Retinal pigment epithelial cell (primary cell): ENCODE data around the gene IL24.

Experiments
- DNase-seq: peaks from one replicate; pipeline ENCODE4 v3.0.0-alpha.2; 2010; ENCODE audit warnings: low read depth
- H3K4me3 ChIP-seq: 2 replicates; pipeline ENCODE4 v1.5.1; 2011; ENCODE audit warnings: mild to moderate bottlenecking, low read length, control low read depth, moderate library complexity
- TF ChIP-seq, protein P1 (sequence below): conservative IDR thresholded peaks from 2 replicates; pipeline ENCODE4 v1.5.1; 2011; ENCODE audit warnings: low read depth, low read length, control low read depth, inconsistent platforms

IL24 gene

GRCh38 chr1:206911064-206911663 lies 13.9 kb downstream of the IL24 start:
- TF ChIP-seq, protein P1, sequence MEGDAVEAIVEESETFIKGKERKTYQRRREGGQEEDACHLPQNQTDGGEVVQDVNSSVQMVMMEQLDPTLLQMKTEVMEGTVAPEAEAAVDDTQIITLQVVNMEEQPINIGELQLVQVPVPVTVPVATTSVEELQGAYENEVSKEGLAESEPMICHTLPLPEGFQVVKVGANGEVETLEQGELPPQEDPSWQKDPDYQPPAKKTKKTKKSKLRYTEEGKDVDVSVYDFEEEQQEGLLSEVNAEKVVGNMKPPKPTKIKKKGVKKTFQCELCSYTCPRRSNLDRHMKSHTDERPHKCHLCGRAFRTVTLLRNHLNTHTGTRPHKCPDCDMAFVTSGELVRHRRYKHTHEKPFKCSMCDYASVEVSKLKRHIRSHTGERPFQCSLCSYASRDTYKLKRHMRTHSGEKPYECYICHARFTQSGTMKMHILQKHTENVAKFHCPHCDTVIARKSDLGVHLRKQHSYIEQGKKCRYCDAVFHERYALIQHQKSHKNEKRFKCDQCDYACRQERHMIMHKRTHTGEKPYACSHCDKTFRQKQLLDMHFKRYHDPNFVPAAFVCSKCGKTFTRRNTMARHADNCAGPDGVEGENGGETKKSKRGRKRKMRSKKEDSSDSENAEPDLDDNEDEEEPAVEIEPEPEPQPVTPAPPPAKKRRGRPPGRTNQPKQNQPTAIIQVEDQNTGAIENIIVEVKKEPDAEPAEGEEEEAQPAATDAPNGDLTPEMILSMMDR, result peak; percentile 82
- no peak for DNase-seq

DNA sequence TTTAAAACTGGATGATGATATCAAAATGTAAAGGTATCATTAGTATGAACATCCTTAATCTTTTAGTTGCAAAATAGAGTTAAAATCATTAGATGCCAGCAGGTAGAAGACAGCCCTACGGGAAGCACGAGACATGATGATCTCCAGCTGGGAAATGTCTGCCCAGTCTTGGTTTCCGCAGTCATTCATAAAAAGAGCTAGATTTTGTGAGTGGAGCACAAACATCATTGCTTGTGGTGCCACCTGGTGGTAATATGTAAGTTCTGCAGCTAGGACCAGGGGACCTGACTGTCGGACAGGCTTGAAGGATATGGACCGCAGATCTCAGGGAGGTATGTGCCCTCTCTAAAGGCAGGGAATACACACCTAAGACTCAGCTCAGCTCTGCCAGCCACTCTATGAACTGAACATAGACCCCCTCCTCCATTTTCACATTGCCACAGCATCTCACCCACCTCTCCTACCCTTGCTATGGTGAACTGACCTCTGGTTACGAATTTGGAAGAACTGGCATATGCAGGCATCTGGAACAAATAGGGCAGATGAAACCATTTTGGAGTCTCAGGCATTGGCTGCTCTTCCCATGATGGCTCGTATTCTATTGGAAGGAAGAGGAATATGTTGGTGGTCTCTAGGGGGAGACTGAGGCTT lies 15.3 kb downstream of the IL24 start:
- H3K4me3 ChIP-seq, result no peak overlapping the region
- TF ChIP-seq, protein P1, result peak; percentile 80
- no peak for DNase-seq

More at GRCh38 chr1:206911064-206911663, 13.9 kb downstream of the IL24 start:
- H3K4me3 ChIP-seq, result no peak overlapping the region

DNA sequence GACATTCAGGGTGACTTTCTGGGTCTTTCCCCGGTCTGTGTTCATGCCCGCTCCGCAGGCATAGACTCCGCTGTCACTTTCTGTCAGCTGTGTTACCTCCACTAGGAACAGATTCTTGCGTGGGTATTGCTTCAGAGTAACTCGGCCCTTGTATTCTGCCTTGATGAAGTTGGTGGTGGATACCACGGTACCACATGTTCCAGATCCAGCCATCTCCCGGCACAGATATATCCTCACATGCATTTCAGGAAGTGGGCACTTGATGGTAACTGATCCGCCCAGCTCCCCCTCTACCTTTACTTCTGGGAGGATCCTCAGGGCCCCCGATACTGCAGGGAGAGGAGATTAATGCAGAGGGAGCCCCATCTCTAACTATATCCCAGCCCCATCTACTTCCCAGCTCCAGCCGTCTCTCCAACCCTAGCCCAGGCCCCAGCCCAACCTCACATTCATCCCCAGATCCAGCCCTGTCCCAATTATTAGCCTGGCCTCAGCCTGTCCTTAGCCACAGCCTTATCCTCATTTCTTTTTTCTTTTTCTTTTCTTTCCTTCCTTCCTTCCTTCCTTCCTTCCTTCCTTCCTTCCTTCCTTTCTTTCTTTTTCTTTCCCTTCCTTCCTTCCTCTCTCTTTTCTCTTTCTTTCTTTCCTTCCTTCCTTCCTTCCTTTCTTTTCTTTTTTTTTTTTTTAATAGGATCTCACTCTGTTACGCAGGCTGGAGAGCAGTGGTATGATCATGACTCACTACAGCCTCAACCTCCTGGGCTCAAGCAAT lies 16.7 kb downstream of the IL24 start:
- no peak for DNase-seq
- TF ChIP-seq, protein P1, result no peak
- no peak overlapping the region for H3K4me3 ChIP-seq

DNA sequence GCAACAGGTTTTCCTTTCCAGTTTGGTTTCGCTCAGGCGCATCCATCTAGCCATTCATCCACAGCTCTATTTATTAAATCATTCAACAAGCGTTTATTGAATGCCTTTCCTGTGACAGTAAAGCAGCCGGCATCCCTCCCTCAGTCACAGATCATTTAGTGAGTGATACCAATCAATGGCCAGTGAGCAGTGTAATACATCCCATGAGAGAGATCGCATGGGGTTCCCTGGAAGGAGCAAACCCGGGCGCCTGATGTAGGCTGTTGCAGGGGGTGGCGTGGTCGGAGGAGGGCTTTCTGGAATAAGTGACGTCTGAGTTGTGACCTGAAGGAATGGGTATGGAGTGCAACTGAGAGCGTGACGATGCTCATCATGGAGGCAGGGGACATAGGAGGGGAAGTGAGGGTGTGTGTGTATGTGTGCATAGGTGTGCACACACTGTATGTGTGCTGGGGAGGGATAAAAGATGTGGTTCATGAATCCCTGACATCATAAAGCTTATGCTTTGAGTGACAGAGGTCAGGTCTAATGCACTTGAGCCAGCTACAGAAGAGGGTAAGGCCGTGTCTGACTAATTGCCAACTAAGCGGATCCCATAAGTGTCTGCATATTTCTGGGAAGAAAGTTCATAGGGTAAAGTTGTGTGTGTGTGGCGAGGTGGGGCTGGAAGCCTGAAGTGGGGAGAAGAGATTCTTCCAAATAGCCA lies 17.9 kb downstream of the IL24 start:
- H3K4me3 ChIP-seq, result no peak overlapping the region
- no peak for DNase-seq
- TF ChIP-seq, protein P1, result no peak

DNA sequence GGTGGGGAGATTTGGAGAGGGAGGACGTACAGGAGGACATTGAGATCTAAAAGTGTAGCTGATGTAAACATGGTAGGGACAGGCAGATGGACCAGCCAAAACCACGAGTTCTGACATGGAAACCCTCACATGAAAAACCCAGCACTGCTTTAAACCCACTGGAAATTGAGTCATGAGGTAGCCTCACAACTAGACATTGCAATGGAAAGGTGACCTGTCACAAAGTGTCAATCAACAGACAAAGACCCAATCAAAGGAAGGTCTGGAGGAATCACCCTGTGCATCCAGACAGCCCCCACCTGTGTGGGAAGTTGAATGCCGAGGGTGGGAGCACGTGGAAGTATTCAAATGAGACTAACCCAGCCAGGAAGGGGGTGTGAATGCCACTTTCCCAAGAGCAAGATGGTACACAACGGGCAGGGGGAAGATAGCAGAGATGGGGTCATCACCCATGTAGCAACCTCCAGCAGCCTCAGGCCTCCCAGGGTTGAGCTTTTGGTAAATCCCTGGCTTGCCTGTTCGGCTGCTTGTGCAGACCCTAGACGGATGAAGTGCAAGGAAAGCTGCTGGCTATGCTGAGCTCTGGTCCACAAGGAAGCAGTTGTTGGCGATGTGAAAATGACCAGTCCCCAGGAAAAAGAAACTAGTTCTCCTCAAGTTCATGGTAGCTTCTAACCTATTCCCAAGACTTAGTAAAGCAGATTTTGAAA lies 18.9 kb downstream of the IL24 start:
- no peak overlapping the region for H3K4me3 ChIP-seq
- TF ChIP-seq, protein P1, result no peak
- DNase-seq, result no peak

DNA sequence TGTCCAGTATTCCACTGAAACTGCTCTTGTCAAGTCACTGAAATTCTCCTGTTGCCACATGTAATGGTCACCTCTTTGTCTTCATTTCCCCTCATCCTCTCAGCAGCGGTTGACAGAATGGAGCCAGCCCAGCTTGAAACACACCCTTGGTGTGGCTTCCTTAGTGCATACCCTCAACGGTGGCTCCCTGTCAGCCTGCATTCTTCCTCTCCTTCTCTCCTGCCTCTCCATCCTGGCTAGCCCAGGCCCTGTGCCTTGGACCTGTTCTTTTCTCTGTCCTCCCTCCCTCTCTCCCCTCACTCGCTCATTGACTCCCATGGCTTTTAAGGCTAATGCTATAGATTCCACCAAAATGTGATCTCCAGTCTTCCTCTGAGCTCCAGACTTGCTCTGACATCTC lies 20.8 kb downstream of the IL24 start:
- no peak overlapping the region for H3K4me3 ChIP-seq
- TF ChIP-seq, protein P1, result no peak
- no peak for DNase-seq
